ENCODE data around the gene CALN1.

CALN1 gene

DNA sequence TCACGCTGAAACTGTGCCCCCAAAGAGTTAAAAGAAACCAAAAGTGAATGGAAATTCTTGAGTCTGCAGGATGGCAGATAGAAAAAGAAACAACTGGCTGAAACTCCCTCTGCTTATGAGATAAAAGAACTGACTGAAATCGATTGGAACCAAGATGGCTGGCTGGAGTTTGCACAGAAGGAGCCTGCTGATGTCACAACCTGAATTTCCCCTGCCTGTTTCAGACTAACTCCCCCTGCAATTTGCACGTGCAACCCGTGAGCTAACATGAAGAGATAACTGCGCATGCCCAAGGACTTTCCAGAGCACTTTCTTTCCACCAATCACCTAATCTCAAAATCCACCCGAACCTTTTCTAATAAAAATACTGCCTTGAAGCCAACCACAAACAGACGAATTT lies 435.5 kb downstream of the CALN1 start:
- no peak overlapping the region for H3K4me3 ChIP-seq (ENCODE audit: low read depth, low read length)
- no peak for DNase-seq (ENCODE audit: low read depth)
- TF ChIP-seq, protein P1, sequence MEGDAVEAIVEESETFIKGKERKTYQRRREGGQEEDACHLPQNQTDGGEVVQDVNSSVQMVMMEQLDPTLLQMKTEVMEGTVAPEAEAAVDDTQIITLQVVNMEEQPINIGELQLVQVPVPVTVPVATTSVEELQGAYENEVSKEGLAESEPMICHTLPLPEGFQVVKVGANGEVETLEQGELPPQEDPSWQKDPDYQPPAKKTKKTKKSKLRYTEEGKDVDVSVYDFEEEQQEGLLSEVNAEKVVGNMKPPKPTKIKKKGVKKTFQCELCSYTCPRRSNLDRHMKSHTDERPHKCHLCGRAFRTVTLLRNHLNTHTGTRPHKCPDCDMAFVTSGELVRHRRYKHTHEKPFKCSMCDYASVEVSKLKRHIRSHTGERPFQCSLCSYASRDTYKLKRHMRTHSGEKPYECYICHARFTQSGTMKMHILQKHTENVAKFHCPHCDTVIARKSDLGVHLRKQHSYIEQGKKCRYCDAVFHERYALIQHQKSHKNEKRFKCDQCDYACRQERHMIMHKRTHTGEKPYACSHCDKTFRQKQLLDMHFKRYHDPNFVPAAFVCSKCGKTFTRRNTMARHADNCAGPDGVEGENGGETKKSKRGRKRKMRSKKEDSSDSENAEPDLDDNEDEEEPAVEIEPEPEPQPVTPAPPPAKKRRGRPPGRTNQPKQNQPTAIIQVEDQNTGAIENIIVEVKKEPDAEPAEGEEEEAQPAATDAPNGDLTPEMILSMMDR (IDR thresholded peaks at IDR 0.05; ENCODE audit: low read depth, low read length, missing control alignments): no peak
- in situ Hi-C loops (cut with HindIII; ENCODE audit: low sequenced_read_pairs): no loop called here

DNA sequence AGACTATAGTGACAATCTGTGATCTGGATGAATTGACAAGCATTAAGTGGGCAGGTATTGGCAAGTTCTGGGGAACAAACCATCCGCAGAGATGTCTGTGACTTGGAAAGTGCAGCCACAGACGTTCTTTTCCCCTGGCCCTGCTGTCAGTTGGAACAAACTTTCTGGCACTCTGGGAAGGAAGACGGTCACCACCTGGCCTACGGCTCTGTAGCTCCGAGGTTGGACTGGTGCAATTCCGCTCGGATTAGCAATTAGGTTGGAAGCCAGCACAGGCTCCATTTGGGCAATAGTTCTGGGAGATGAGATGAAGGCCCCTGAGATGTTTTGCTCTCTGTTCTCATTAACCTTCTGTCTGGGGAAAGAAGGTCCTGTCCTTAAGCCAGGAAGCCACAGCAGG lies 437.5 kb downstream of the CALN1 start:
- TF ChIP-seq, protein P1 (IDR thresholded peaks at IDR 0.05; ENCODE audit: low read depth, low read length, missing control alignments): no peak
- in situ Hi-C loops (cut with HindIII; ENCODE audit: low sequenced_read_pairs): no loop called here
- no peak overlapping the region for H3K4me3 ChIP-seq (ENCODE audit: low read depth, low read length)
- no peak for DNase-seq (ENCODE audit: low read depth)

DNA sequence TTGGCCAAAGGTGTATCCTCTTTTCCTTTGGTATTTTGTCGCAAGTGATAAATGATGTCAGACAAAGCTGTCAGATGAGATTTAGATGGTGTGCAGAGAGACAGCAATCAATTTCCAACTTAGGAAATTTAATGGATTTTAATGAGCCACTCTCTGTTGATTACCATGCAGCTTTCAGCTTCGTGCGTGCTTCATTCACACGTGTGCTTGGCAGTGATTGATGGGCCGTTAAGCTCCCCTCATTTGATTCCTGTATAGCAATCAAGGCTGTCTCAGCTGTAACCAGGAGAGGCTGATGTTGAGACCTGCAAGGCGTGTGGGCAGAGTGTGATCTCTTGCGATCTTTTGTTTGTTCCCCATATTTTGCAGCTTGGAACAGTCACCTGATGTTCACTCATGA lies 439.6 kb downstream of the CALN1 start:
- no peak for DNase-seq (ENCODE audit: low read depth)
- TF ChIP-seq, protein P1 (IDR thresholded peaks at IDR 0.05; ENCODE audit: low read depth, low read length, missing control alignments): no peak
- in situ Hi-C loops (cut with HindIII; ENCODE audit: low sequenced_read_pairs): no loop called here
- H3K4me3 ChIP-seq (ENCODE audit: low read depth, low read length): no peak overlapping the region

DNA sequence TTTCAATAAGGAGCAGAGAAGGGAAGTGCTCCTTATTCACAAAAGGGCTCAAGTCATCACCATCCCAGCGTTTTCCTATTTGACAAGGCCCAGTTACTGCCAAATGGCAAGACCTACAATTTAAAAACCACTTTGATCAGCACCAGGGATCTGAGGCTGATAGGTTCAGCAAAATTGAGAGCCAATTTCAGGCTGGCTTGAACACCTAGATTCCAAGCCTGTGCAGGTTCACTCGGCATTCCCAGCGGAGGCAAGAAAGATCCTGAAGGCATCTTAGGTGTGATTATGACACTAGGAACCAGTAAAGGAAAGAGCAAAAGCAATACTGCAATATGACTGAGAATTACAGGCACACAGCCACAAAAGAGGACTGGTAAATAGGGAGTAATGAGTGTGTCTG lies 441.4 kb downstream of the CALN1 start:
- H3K4me3 ChIP-seq (ENCODE audit: low read depth, low read length): no peak overlapping the region
- TF ChIP-seq, protein P1 (IDR thresholded peaks at IDR 0.05; ENCODE audit: low read depth, low read length, missing control alignments): no peak
- in situ Hi-C loops (cut with HindIII; ENCODE audit: low sequenced_read_pairs): no loop called here
- no peak for DNase-seq (ENCODE audit: low read depth)

DNA sequence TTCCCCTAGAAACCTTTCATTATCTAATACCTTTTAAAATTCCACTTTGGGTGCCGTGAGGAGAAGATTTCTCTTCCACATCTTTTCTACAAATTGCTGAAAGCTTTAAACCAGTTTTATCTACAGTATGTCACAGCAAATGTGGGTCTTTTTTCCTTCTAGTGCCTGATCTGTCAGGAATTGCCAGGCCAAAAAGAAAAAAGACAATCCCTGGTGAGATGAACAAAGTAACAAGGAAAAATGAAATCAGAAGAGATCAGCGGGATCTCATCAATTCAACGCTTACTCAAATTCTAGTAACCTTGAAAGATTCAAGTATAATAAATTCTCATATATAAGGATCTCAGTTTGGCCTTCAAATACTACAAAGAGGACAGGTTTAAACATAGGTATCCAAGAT lies 449.5 kb downstream of the CALN1 start:
- no peak overlapping the region for H3K4me3 ChIP-seq (ENCODE audit: low read depth, low read length)
- no peak for DNase-seq (ENCODE audit: low read depth)
- in situ Hi-C loops (cut with HindIII; ENCODE audit: low sequenced_read_pairs): no loop called here
- TF ChIP-seq, protein P1 (IDR thresholded peaks at IDR 0.05; ENCODE audit: low read depth, low read length, missing control alignments): no peak

DNA sequence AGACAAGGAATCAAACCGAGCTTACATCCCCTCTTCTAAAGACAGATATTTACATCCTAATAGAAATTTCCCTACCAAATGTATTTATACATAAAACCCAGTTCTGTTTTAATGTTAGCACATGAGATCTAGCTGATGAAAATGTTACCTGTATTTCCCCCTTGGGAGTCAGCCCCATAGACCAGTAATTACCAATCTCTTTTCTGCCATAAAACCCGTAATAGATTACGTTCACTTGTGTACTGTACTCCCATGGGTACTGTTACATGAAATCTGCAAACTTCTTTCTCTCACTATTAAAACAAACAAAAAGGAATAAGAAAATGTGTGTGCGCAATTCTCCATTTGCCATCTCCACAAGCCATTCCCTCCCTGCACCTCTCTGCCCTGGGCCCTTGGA lies 450.9 kb downstream of the CALN1 start:
- H3K4me3 ChIP-seq (ENCODE audit: low read depth, low read length): no peak overlapping the region
- TF ChIP-seq, protein P1 (IDR thresholded peaks at IDR 0.05; ENCODE audit: low read depth, low read length, missing control alignments): no peak
- no peak for DNase-seq (ENCODE audit: low read depth)
- in situ Hi-C loops (cut with HindIII; ENCODE audit: low sequenced_read_pairs): no loop called here

DNA sequence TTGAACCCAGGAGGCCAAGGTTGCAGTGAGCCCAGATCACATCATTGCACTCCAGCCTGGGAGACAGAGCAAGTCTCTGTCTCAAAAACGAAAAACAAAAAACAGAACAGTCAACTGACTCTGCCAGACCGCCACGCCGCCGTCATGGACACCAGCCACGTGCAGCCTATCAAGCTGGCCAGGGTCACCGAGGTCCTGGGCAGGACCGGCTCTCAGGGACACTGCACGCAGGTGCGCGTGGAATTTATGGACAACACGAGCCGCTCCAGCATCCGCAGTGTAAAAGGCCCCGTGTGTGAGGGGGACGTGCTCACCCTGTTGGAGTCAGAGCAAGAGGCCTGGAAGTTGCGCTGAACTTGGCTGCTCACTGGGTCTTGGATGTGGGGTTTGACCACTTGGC lies 470.0 kb downstream of the CALN1 start:
- H3K4me3 ChIP-seq (ENCODE audit: low read depth, low read length): no peak overlapping the region
- in situ Hi-C loops (cut with HindIII; ENCODE audit: low sequenced_read_pairs): no loop called here
- no peak for DNase-seq (ENCODE audit: low read depth)
- TF ChIP-seq, protein P1 (IDR thresholded peaks at IDR 0.05; ENCODE audit: low read depth, low read length, missing control alignments): no peak

All from astrocyte of the cerebellum (primary cell).